Esophagus muscularis mucosa (tissue), 4 donors: ENCODE measurements around the gene PPP1R1B.

Source experiments
- CTCF ChIP-seq, 3 experiments: fragments of 200-600 bp in 2 of 3; fragments of 450-650 bp in 1 of 3; sonication (generic) in 2 of 3; IDR thresholded peaks; one replicate each; pipeline ENCODE4 v1.5.1; 2017 to 2019; ENCODE audit warnings: antibody characterized with exemption in 3 of 3, mild to moderate bottlenecking in 2 of 3, moderate library complexity in 1 of 3
- EP300 ChIP-seq: sonication (generic); formaldehyde crosslinking; IDR thresholded peaks from one replicate; pipeline ENCODE4 v1.6.1; 2017; ENCODE audit warnings: antibody characterized with exemption
- POLR2A ChIP-seq: fragments of 450-650 bp; IDR thresholded peaks from one replicate; pipeline ENCODE4 v1.6.1; 2017; ENCODE audit warnings: antibody characterized with exemption, moderate library complexity, mild to moderate bottlenecking, low read depth
- POLR2AphosphoS5 ChIP-seq, 2 donors: sonication (generic); formaldehyde crosslinking; IDR thresholded peaks; one replicate each; pipeline ENCODE4 v1.6.1; 2017; ENCODE audit warnings: antibody characterized with exemption in 2 of 2

DNA sequence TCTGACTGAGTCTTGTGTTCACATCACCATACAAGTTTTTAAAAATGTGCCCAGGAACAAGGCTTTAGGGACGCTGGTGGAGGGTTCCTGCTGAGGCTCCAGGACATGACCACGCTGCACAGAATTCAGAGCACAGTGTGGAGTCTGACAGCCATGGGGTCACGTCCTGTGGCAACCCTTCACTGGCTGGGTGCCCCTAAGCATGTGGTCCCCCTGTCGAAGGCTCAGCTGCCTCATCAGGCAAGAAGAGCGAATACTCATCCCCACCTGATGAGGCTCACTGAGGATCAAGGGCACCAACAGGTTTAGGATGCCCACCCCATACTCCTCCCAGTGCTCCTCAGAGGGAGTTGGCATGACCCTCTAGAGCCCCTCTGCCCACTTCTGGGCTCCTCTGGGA is 47.4 kb downstream of the PPP1R1B start:
- TF ChIP-seq CTCF (IDR thresholded peaks at IDR 0.05): no peak
- no peak for TF ChIP-seq EP300
- no peak for TF ChIP-seq POLR2AphosphoS5 (IDR thresholded peaks at IDR 0.05)
- TF ChIP-seq POLR2A: no peak
